ENCODE measurements around the gene UBQLN1.

DNA sequence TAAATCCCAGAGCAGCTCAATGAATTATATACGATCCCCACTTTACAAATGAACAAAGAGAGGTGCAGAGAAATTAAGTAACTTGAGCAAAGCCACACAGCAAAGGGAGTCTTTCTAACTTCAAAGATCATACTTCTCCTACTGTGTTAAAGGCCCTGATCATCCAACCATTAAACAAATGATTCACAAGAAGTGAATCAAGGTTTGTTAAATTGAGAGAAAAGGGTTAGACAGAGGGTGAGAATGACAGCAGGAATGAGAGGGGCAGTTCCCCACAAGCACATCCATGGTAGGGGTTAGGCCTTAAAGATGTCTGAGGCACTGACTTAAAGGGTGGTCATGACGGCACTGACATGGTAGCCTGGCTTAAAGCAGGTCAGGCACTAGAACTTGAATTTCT, 74.1 kb downstream of the UBQLN1 start:
- TF ChIP-seq YY1 (IDR thresholded peaks at IDR 0.05; ENCODE audit: insufficient read depth, insufficient read length) (no peak), ZNF274 (IDR thresholded peaks at IDR 0.05; ENCODE audit: low read depth, low read length) (no peak), SUZ12 (IDR thresholded peaks at IDR 0.05; ENCODE audit: extremely low read depth, insufficient read depth, insufficient read length) (no peak)

Measured in NT2/D1 (cell line).